ENCODE measurements around the gene CEMIP.
A peak's percentile ranks its signal among the peaks of the same experiment; 100 is the strongest.

The CEMIP gene

GRCh38 chr15:80969316-80969715 lies 190.1 kb downstream of the CEMIP start:
- no peak for TF ChIP-seq CTCF (conservative IDR thresholded peaks at IDR 0.05; ENCODE audit: control insufficient read depth, insufficient read depth, low read depth, low read length)
- H3K4me3 ChIP-seq (ENCODE audit: control insufficient read depth, low read depth, low read length): no peak overlapping the region
- no peak for DNase-seq (ENCODE audit: low read depth)

- no peak overlapping the region for H3K4me3 ChIP-seq (ENCODE audit: control insufficient read depth, low read depth, low read length)
- peak; percentile 65 for DNase-seq (ENCODE audit: low read depth)
- TF ChIP-seq CTCF (conservative IDR thresholded peaks at IDR 0.05; ENCODE audit: control insufficient read depth, insufficient read depth, low read depth, low read length): peak; percentile 81
These were observed 191.0 kb downstream of the CEMIP start for GRCh38 chr15:80970018-80970657.

DNA sequence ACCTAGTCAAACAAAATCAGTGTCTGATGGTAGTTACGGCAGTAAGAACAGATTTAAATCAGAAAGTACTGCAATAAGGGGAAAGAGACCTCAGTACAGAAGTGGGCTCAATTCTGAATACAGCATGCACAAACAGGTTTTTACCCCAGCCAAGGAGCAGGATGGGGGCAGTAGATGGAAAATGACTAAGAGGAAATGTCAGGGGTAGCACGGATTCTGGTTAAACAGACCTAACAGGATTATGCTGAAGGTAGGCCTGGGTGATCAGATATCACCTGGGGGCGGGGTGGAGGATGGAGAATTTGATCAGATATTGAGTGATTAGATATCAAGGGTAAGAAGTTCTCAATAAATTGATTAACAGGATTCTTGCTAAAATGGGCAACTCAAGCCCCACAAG lies 191.5 kb downstream of the CEMIP start:
- H3K4me3 ChIP-seq (ENCODE audit: control insufficient read depth, low read depth, low read length): no peak overlapping the region
- no peak for DNase-seq (ENCODE audit: low read depth)
- TF ChIP-seq CTCF (conservative IDR thresholded peaks at IDR 0.05; ENCODE audit: control insufficient read depth, insufficient read depth, low read depth, low read length): no peak

- no peak for DNase-seq (ENCODE audit: low read depth)
- H3K4me3 ChIP-seq (ENCODE audit: control insufficient read depth, low read depth, low read length): no peak overlapping the region
- no peak for TF ChIP-seq CTCF (conservative IDR thresholded peaks at IDR 0.05; ENCODE audit: control insufficient read depth, insufficient read depth, low read depth, low read length)
These were observed 192.0 kb downstream of the CEMIP start for GRCh38 chr15:80971143-80971542.

- TF ChIP-seq CTCF (conservative IDR thresholded peaks at IDR 0.05; ENCODE audit: control insufficient read depth, insufficient read depth, low read depth, low read length): no peak
- H3K4me3 ChIP-seq (ENCODE audit: control insufficient read depth, low read depth, low read length): no peak overlapping the region
- no peak for DNase-seq (ENCODE audit: low read depth)
These were observed 193.1 kb downstream of the CEMIP start for GRCh38 chr15:80972276-80972675.

DNA sequence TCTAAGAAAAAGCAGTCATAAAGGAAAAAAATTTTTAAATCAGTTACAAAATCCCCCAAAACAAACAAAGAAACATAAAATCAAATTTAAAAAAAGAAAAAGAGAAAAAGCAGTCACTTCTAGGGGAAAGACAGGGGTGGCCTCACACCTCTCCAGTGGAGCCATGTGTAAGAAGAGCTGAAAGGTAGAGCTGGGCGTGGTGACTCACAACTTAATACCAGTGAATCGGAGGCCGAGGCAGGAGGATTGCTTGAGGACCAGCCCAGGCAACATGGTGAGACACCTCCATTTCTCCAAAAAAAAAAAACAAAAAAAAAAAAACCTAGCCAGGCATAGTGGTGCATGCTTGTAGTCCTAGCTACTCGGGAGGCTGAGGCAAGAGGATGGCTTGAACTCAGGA lies 195.7 kb downstream of the CEMIP start:
- no peak for DNase-seq (ENCODE audit: low read depth)
- no peak for TF ChIP-seq CTCF (conservative IDR thresholded peaks at IDR 0.05; ENCODE audit: control insufficient read depth, insufficient read depth, low read depth, low read length)
- H3K4me3 ChIP-seq (ENCODE audit: control insufficient read depth, low read depth, low read length): no peak overlapping the region

- TF ChIP-seq CTCF (conservative IDR thresholded peaks at IDR 0.05; ENCODE audit: control insufficient read depth, insufficient read depth, low read depth, low read length): no peak
- no peak overlapping the region for H3K4me3 ChIP-seq (ENCODE audit: control insufficient read depth, low read depth, low read length)
- no peak for DNase-seq (ENCODE audit: low read depth)
These were observed 197.7 kb downstream of the CEMIP start for GRCh38 chr15:80976851-80977250.
